ENCODE results near the gene CAND1.

CAND1 gene

GRCh38 chr12:67280572-67280971, 11.4 kb downstream of the CAND1 start:
- no peak for DNase-seq (ENCODE audit: low read depth, low spot score)

GRCh38 chr12:67284561-67284960, 15.4 kb downstream of the CAND1 start:
- no peak for DNase-seq (ENCODE audit: low read depth, low spot score)

- no peak for DNase-seq (ENCODE audit: low read depth, low spot score)
These were observed 17.1 kb downstream of the CAND1 start for GRCh38 chr12:67286257-67286656.

- no peak for DNase-seq (ENCODE audit: low read depth, low spot score)
These were observed 18.2 kb downstream of the CAND1 start for GRCh38 chr12:67287311-67287710.

GRCh38 chr12:67288561-67288960, 19.4 kb downstream of the CAND1 start:
- no peak for DNase-seq (ENCODE audit: low read depth, low spot score)

- DNase-seq (ENCODE audit: low read depth, low spot score) = no peak
These were observed 21.2 kb downstream of the CAND1 start for GRCh38 chr12:67290378-67290777.

GRCh38 chr12:67299526-67299925, 30.4 kb downstream of the CAND1 start:
- no peak for DNase-seq (ENCODE audit: low read depth, low spot score)

GRCh38 chr12:67299926-67300325, 30.8 kb downstream of the CAND1 start:
- no peak for DNase-seq (ENCODE audit: low read depth, low spot score)

GRCh38 chr12:67302162-67302561, 33.0 kb downstream of the CAND1 start:
- DNase-seq (ENCODE audit: low read depth, low spot score) = no peak

GRCh38 chr12:67305544-67305943, 36.4 kb downstream of the CAND1 start:
- DNase-seq (ENCODE audit: low read depth, low spot score) = no peak

GRCh38 chr12:67306712-67307111, 37.6 kb downstream of the CAND1 start:
- no peak for DNase-seq (ENCODE audit: low read depth, low spot score)

- DNase-seq (ENCODE audit: low read depth, low spot score) = no peak
These were observed 46.5 kb downstream of the CAND1 start for GRCh38 chr12:67315661-67316060.

- no peak for DNase-seq (ENCODE audit: low read depth, low spot score)
These were observed 49.6 kb downstream of the CAND1 start for GRCh38 chr12:67318786-67319185.

- DNase-seq (ENCODE audit: low read depth, low spot score) = no peak
These were observed 50.8 kb downstream of the CAND1 start for GRCh38 chr12:67319936-67320335.

- DNase-seq (ENCODE audit: low read depth, low spot score) = peak; percentile 28
These were observed 51.6 kb downstream of the CAND1 start for GRCh38 chr12:67320614-67321295.

GRCh38 chr12:67322580-67322979, 53.4 kb downstream of the CAND1 start:
- DNase-seq (ENCODE audit: low read depth, low spot score) = no peak

GRCh38 chr12:67323007-67323406, 53.8 kb downstream of the CAND1 start:
- DNase-seq (ENCODE audit: low read depth, low spot score) = no peak

GRCh38 chr12:67326637-67327036, 57.5 kb downstream of the CAND1 start:
- no peak for DNase-seq (ENCODE audit: low read depth, low spot score)

GRCh38 chr12:67327466-67327865, 58.3 kb downstream of the CAND1 start:
- DNase-seq (ENCODE audit: low read depth, low spot score) = no peak

GRCh38 chr12:67331123-67331522, 62.0 kb downstream of the CAND1 start:
- no peak for DNase-seq (ENCODE audit: low read depth, low spot score)

GRCh38 chr12:67331828-67332227, 62.7 kb downstream of the CAND1 start:
- DNase-seq (ENCODE audit: low read depth, low spot score) = no peak

- DNase-seq (ENCODE audit: low read depth, low spot score) = peak; percentile 16
These were observed 64.5 kb downstream of the CAND1 start for GRCh38 chr12:67333649-67334048.

- no peak for DNase-seq (ENCODE audit: low read depth, low spot score)
These were observed 69.3 kb downstream of the CAND1 start for GRCh38 chr12:67338426-67338825.

GRCh38 chr12:67339530-67339929, 70.4 kb downstream of the CAND1 start:
- no peak for DNase-seq (ENCODE audit: low read depth, low spot score)
